ENCODE results near the gene SLC6A3.

DNA sequence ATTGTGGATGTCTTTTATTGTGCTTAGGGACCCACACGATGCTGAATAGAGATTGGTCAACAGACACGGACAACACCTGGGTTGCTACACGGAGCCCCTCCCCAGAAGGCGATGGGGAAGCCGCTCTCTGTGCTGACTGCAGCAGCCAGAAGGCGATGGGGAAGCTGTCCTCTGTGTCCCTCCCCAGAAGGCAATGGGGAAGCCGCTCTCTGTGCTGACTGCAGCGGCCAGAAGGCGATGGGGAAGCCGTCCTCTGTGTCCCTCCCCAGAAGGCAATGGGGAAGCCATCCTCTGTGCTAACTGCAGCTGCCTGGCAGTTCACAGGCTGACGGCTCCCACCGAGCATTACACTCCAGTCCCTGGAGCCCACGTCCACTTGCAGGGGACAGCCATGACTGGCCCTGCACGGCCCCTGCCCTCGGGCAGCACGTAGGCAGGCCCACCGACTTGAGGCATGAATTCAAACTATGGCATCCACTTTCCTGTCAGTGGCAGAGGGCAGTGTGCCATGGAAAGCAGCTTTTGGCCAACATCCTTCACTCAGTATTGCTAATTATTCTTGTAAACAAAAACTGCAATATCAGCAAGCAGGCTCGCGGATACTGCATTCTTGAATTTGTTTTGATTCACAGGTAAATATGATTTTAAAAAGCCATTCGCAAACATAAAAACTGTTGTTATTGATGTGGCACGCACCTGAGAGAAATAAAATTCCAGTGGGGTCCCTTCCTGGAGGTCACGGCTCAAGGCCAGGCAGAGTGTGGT lies 52.3 kb downstream of the SLC6A3 start:
- TF ChIP-seq EZH2 (IDR thresholded peaks at IDR 0.05; ENCODE audit: borderline replicate concordance, low read depth, low read length) (no peak), ZNF589 (CRISPR knock-in tag; IDR thresholded peaks at IDR 0.05; ENCODE audit: low read depth) (no peak), EHMT2 (IDR thresholded peaks at IDR 0.05) (no peak), JUNB (CRISPR knock-in tag; conservative IDR thresholded peaks at IDR 0.05) (no peak), EP300 (IDR thresholded peaks at IDR 0.05; ENCODE audit: low read length) (no peak), NR2C2 (CRISPR knock-in tag; IDR thresholded peaks at IDR 0.05) (no peak), NR2C2 (tag; IDR thresholded peaks at IDR 0.05) (no peak), NR1H2 (CRISPR knock-in tag; IDR thresholded peaks at IDR 0.05) (no peak), RUNX1 (IDR thresholded peaks at IDR 0.05; ENCODE audit: low read depth) (no peak), HNRNPUL1 (IDR thresholded peaks at IDR 0.05; ENCODE audit: low read length) (no peak)
- TF ChIP-seq, protein P1, sequence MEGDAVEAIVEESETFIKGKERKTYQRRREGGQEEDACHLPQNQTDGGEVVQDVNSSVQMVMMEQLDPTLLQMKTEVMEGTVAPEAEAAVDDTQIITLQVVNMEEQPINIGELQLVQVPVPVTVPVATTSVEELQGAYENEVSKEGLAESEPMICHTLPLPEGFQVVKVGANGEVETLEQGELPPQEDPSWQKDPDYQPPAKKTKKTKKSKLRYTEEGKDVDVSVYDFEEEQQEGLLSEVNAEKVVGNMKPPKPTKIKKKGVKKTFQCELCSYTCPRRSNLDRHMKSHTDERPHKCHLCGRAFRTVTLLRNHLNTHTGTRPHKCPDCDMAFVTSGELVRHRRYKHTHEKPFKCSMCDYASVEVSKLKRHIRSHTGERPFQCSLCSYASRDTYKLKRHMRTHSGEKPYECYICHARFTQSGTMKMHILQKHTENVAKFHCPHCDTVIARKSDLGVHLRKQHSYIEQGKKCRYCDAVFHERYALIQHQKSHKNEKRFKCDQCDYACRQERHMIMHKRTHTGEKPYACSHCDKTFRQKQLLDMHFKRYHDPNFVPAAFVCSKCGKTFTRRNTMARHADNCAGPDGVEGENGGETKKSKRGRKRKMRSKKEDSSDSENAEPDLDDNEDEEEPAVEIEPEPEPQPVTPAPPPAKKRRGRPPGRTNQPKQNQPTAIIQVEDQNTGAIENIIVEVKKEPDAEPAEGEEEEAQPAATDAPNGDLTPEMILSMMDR (IDR thresholded peaks at IDR 0.05 in 2 of 3, conservative IDR thresholded peaks at IDR 0.05 in 1 of 3; ENCODE audit: insufficient read depth in 2 of 3, low read depth in 1 of 3, low read length in 3 of 3): no peak
- TF ChIP-seq, protein P2, sequence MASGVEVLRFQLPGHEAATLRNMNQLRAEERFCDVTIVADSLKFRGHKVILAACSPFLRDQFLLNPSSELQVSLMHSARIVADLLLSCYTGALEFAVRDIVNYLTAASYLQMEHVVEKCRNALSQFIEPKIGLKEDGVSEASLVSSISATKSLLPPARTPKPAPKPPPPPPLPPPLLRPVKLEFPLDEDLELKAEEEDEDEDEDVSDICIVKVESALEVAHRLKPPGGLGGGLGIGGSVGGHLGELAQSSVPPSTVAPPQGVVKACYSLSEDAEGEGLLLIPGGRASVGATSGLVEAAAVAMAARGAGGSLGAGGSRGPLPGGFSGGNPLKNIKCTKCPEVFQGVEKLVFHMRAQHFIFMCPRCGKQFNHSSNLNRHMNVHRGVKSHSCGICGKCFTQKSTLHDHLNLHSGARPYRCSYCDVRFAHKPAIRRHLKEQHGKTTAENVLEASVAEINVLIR (CRISPR knock-in tag; IDR thresholded peaks at IDR 0.05): no peak
